ENCODE results near the gene JAML. TPM values are rescaled to one million over a fixed set of nuclear protein-coding genes. Genes with fewer than 3 reads are reported as not detected.
A peak's percentile ranks its signal among the peaks of the same experiment; 100 is the strongest.

JAML gene
- total RNA-seq, 4 donors from 2014 or later = 2.2 to 3.1 (median 2.6) TPM

DNA sequence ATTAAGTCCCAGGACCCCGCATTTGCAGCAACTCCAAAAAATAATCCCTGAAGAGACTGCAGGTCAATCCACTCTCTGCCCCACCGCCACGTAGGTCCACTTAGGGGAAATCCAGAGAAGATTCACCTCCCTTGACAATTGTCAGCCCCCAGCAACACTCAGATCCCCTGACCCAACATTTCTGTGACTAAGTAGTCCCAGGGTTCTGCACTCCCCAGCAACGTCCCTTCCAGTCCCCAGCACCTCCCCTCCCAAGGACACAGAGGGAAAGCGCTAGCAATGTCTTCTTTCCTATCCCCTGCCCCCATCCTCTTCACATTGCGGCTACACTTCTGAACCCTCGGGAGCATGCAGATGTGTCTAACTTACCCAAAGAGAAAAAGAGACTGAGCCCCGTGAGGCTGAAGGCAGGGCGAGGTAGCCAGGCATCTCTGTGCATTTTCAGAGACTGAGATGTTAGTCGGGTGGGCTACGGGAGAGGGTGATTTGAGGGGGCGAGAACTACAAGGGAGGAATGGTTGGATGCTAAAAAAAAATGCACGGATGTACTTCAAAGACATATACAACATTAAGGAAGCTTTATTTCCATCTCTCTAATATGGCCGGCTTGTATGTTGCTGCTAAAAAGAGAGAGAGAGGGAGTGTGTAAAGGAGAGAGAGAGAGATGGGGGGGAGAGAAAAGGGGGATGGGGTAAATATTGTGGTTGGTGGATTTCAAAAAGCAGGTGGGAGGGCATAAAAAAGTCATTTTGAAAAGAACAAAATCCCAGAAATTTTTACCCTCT, 48.6 kb downstream of the JAML start, which contains the start of gene SCN2B:
Gene SCN2B (minus strand): TSS at position 647 of the 785 bp plus-strand sequence. CDS start 208 bp downstream, at position 439.
- H3K4me3 ChIP-seq (replicated peaks in 1 of 3) = peak within 1 kb of the TSS in 2 of 3 donors; percentile 6 to 18
- intact Hi-C loops (cut with DNase I) = no loop called here
- peaks cover 15 to 30% of the 10 kb centered on the region in 2 donors for H3K4me1 ChIP-seq

DNA sequence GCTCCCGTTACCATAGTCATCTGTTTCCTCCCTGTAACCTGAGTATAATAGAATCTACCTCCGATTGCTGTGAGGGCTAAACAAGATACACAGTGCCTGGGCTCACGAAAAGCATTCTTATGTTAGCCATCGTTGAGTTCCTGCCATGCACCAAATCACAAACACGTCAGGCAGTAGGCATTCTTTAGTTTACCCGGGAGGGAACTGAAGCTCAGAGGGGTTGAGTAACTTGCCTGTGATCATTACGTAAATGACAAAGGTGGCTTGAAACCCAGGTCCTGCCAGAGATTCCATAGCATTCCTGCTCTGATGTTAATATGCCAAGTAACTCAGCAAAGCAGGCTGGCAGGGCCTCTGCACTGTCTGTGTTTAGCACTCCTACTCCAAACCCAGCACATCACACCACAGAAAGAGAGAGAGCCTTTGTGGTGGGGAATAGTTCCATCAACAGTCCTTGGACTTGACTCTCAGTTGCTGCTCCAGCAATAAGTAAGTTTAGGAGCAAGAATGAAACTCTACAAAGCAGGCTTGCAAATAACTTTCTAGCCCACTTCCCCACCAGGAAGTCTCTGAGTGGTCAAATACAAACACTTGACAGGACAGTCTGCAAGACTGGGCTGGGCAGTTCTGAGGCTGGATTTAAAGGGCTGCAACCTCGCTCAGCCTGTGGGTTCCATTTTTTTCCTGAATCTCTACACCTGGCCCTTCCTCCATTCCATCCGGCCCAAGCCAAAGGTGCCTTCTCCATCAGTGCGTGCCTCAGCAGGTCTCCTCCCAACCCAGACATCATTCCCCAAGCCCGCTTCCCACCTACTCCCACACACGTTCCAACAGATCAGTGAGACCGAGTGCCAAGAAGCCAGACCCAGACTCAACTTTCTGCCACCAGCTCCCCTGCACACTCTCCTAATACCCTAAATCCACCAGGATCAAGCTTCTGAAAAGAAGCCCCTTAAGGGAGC, 49.5 kb downstream of the JAML start:
- no peaks in the 10 kb centered on the region for H3K27me3 ChIP-seq
- intact Hi-C loops (cut with DNase I) = no loop called here
- H3K4me1 ChIP-seq = peaks cover 14 to 32% of the 10 kb centered on the region in 2 donors
- WGBS, 2 donors = 59 to 62% methylated on average over 13 of the region's 13 CpGs
- no peak overlapping the region for H3K4me3 ChIP-seq (replicated peaks in 1 of 3)
- TF ChIP-seq POLR2A (IDR thresholded peaks at IDR 0.05) = no peak
- TF ChIP-seq, protein P1, sequence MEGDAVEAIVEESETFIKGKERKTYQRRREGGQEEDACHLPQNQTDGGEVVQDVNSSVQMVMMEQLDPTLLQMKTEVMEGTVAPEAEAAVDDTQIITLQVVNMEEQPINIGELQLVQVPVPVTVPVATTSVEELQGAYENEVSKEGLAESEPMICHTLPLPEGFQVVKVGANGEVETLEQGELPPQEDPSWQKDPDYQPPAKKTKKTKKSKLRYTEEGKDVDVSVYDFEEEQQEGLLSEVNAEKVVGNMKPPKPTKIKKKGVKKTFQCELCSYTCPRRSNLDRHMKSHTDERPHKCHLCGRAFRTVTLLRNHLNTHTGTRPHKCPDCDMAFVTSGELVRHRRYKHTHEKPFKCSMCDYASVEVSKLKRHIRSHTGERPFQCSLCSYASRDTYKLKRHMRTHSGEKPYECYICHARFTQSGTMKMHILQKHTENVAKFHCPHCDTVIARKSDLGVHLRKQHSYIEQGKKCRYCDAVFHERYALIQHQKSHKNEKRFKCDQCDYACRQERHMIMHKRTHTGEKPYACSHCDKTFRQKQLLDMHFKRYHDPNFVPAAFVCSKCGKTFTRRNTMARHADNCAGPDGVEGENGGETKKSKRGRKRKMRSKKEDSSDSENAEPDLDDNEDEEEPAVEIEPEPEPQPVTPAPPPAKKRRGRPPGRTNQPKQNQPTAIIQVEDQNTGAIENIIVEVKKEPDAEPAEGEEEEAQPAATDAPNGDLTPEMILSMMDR (IDR thresholded peaks at IDR 0.05) = no peak
- no peak for DNase-seq
- H3K27ac ChIP-seq = peak overlapping the region in 1 of 3 donors; percentile 45
- H3K36me3 ChIP-seq = no peaks in the 10 kb centered on the region
- H3K9me3 ChIP-seq = no peaks in the 10 kb centered on the region

More for the DNA sequence above, 48.6 kb downstream of the JAML start, which contains the start of gene SCN2B:
- TF ChIP-seq, protein P1 (IDR thresholded peaks at IDR 0.05) = no peak
- no peaks in the 10 kb centered on the region for H3K27me3 ChIP-seq
- no peaks in the 10 kb centered on the region for H3K36me3 ChIP-seq
- no peaks in the 10 kb centered on the region for H3K9me3 ChIP-seq
- peak within 1 kb of the TSS in 1 of 3 donors; percentile 45 for H3K27ac ChIP-seq
- DNase-seq = no peak
- 17 to 22% methylated on average over 14 of the region's 14 CpGs for WGBS, 2 donors

DNA sequence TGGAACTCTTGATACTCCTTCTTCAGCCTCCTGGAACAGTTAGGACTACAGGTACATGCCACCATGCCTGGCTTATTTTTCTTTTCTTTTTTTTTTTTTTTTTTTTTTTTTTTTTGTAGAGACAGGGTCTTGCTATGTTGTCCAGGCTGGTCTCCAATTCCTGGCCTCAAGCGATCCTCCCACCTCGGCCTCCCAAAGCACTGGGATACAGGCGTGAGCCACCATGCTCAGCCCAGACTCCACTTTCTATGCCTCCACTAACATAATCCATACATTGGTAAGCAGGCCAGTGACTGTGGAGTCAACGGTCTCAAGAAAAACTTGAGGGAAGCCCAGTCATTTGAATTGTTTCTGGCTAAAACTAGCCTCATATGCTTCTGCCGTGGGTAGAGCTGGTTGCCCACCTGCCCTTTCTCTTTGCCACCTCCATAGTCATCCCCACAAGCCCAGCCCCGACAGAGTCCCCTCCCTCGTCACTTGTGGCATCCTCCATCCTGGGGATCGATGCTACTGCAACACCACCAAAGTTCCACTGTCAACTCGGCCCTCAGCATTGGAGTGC, 50.7 kb downstream of the JAML start:
- H3K27ac ChIP-seq = no peak overlapping the region
- no peaks in the 10 kb centered on the region for H3K27me3 ChIP-seq
- H3K4me1 ChIP-seq = peaks cover 11 to 27% of the 10 kb centered on the region in 2 donors
- no peak overlapping the region for H3K4me3 ChIP-seq (replicated peaks in 1 of 3)
- no peaks in the 10 kb centered on the region for H3K9me3 ChIP-seq
- 85 to 90% methylated on average over 9 of the region's 9 CpGs for WGBS, 2 donors
- TF ChIP-seq POLR2A (IDR thresholded peaks at IDR 0.05) = no peak
- TF ChIP-seq, protein P1 (IDR thresholded peaks at IDR 0.05) = no peak
- intact Hi-C loops (cut with DNase I) = no loop called here
- no peak for DNase-seq
- no peaks in the 10 kb centered on the region for H3K36me3 ChIP-seq

DNA sequence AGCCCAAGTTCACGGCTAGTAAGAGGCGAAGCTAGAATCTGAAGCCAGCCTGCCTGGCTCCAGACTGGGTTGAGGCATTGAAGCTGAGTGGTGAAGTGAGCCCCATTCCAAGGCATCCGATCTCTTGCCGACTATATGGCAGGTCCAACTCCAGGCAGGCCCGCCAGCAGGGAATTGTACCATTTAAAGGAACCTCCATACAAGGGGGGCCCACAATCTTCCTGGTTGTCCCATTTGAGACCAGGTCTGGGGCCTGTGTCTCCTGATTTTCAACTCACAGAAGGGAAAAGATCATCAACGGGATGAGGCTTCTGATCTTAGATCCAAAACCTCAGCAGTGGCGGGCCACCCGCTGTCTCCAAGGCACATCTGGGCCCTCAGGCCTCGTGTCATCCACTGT, 52.5 kb downstream of the JAML start:
- TF ChIP-seq, protein P1 (IDR thresholded peaks at IDR 0.05) = no peak
- no peak for TF ChIP-seq POLR2A (IDR thresholded peaks at IDR 0.05)
- intact Hi-C loops (cut with DNase I) = no loop called here
- 93 to 94% methylated on average over 8 to 9 of the region's 9 CpGs for WGBS, 2 donors

More for the DNA sequence above, 52.5 kb downstream of the JAML start:
- Histone ChIP-seq H3K9me3 (no peaks in the 10 kb centered on the region), H3K4me1 (peaks cover 11 to 27% of the 10 kb centered on the region in 2 donors), H3K36me3 (no peaks in the 10 kb centered on the region), H3K4me3 (replicated peaks in 1 of 3) (no peak overlapping the region), H3K27ac (no peak overlapping the region), H3K27me3 (no peaks in the 10 kb centered on the region)
- no peak for DNase-seq
